Activated CD4-positive, alpha-beta T cell treated with anti-CD3 and anti-CD28 coated beads, Interleukin-2, amount 50 U/mL, for 24 hours (primary cell): Measurements from ENCODE around the gene RBM17.
"Not testable (repeated sequence)": the region's sequence is repeated elsewhere in the genome, so short reads cannot be mapped to it uniquely, and the experiment has no call there.

Experiments
- DNase-seq, 2 donors: peaks; one replicate each; pipeline ENCODE4 v3.0.0-alpha.2; 2020; ENCODE audit warnings: low read depth in 1 of 2, low spot score in 1 of 2

RBM17 gene

DNA sequence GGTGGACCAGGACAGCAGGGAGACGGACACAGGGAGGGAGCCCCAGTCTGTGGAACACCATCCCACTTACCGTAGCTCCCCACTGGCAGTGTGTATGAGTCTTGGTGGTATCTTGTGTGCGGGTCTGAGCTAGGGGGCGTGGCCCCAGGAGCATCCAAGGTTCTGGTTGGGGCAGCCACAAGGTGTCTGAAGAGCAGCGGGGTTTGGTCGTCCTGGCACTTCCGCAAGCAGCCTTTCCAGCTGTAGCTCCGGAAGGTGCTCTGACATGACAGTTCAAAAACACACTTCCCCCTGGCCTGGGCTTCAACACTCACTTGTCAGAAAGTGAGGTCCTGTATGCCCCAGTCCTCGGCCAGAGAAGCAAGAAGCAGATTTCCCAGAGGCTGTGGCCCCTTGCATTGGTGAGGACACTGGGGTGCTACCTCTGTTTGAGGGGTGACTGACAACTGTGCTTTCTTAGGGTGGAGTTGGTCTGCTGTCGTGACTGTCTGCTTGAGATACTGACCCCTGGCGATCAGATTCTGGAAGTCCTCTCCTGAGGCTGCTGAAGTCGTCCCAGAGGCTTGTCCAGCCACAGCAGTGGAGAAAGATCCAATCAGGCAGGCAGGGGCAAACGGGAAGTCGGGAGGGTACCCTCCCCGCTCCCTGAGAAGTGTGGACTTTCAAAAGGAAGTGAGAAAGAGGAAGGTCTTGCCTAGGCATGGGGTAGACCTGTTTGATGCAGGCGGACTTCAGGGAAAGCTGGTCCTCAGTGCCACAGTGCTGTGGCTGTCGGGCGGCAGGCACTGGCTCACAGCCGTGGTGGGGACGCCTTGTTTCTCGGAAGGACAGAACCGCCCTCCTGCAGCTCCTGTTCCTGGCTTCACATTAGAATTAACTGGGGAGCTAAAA lies 62.5 kb downstream of the RBM17 start:
- no peak for DNase-seq

GRCh38 chr10:6153845-6154244 lies 65.0 kb downstream of the RBM17 start:
- DNase-seq = no peak

DNA sequence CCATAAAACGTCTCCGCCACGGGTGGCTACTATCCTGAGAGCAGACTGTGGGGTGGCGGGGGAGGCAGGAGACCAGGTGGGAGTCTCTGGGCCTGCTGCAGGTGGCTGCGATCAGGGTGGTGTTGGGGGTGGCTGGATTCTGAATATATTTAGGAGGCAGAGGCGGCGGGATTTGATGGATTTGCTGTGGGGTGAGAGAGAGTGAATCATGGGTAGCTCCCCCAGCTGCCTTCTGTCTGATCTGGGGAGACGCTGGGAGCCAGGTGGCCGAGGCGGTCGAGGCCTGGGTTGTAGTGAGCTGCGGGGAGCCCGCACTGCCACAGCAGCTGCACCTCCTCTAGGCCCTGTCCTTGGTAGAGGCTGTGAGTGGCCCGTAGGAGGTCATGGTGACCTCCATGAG lies 65.7 kb downstream of the RBM17 start:
- no peak for DNase-seq

DNA sequence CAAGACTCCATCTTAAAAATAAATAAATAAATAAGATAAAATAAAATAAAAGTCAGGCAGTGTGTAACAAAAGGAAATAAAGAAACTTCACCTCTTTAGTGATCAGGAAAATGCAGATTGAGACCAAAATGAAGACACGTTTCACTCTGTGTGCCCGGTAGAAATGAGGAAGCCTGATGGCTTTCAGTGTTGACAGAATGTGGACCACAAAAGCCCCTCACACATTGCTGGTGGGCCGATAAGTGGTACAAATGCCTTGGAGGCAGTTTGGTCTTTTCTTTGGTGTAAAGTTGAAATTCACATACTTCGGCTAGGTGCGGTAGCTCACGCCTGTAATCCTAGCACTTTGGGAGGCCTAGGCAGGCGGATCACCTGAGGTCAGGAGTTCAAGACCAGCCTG lies 69.4 kb downstream of the RBM17 start:
- no peak for DNase-seq

GRCh38 chr10:6161921-6162320 lies 73.1 kb downstream of the RBM17 start:
- DNase-seq = no peak

- no peak for DNase-seq
Measured at GRCh38 chr10:6162589-6163356, 73.9 kb downstream of the RBM17 start.

DNA sequence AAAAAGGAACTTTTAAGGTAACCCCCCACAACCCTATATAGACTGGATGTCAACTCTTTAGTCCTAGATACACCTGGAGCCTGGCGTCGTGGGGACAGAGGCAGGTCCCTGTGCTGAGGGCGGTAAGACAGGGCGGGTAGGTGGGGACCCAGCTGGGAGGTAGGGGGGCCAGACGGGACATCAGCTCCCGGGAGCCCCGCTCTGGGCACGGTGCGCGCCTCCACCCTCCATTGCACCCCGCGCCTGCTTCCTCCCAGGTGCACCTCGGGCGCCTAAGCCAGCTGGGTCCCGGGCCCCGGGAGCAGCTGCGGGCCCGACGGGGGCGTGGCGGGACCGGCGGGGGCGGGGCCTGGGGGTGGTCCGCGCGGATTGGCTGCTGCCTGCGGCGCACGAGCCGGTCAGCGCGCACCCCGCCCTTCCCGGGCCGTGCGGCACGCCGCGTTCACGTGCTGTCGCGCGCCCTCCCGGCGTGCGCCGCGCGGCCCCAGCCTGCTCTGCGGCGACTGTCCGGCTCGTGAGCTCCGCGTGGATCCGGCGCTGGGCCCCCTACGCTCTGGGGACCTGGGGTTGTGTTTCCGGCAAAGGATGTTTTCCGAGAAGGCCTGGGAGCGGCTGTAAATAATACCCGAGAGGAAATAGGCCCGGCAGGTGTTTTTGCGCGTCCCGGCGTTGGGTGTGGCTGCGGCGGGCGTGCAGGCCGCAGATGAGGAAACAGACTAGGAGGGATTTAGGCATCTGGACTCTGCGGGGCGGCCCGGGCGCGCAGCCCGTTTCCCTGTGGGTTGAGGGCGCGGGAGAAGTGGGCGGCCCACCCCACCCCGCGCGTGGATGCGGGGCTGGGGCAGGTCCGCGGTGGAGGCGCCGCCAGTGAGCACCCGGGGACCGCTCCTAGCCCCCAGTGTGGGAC lies 74.8 kb downstream of the RBM17 start:
- peak; percentile 81 to 83 for DNase-seq

DNA sequence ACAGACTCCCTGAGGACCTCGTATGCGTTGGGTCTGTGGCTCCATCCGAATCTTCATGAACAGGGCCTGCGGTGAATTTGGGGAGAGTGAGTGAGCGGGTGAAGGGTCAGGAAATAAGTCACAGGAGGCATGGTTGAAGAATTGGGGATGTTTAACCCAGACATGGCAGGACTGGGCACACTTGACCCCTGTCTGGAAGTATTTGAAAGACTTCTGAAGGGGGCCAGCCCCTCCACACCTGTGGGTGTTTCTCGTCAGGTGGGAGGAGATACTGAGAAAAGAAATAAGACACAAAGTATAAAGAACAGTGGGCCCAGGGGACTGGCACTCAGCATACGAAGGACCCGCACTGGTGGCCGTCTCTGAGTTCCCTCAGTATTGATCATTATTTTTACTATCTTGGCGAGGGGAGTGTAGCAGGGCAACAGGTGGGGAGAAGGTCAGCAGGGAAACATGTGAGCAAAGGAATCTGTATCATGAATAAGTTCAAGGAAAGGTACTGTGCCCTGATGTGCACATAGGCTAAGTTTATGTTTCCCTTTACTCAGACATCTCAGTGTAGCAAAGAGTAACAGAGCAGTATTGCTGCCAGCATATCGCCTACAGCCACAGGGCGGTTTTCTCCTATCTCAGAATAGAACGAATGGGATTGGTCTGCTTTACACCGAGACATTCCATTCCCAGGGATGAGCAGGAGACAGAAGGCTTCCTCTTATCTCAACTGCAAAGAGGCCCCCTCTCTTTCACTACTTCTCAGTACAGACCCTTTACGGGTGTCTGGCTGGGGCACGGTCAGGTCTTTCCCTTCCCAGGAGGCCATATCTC lies 75.6 kb downstream of the RBM17 start:
- DNase-seq = peak in 1 of 2 donors; percentile 13

GRCh38 chr10:6165221-6165725 lies 76.4 kb downstream of the RBM17 start:
- no peak for DNase-seq

DNA sequence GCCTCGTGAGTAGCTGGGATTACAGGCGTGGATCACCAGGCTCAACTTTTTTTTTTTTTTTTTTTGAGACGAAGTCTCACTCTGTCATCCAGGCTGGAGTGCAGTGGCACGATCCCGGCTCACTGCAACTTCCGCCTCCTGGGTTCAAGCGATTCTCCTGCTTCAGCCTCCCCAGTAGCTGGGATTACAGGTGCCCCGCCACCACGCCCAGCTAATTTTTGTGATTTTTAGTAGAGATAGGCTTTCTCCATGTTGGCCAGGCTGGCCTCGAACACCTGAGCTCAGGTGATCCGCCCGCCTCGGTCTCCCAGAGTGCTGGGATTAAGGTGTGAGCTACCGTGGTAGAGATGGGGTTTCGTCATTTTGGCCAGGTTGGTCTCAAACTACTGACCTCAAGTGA lies 77.1 kb downstream of the RBM17 start:
- DNase-seq = not testable (repeated sequence)
